GM21825 (cell line): ENCODE results near the gene MGAT3.
"Not testable (repeated sequence)": the region's sequence is repeated elsewhere in the genome, so short reads cannot be mapped to it uniquely, and the experiment has no call there.

Experiments
- ATAC-seq: cut with Tn5 transposase; IDR thresholded peaks from one replicate; pipeline ENCODE4 v1.9.1; 2021; ENCODE audit warnings: mild to moderate bottlenecking, moderate library complexity; ENCODE audit not compliant: unreplicated experiment

The MGAT3 gene

GRCh38 chr22:39456522-39457197 is at the start of gene MGAT3:
TSS of gene MGAT3 (plus strand) at chr22:39457012. CDS start at chr22:39487348, 30,336 bp downstream.
- ATAC-seq = no peak

- ATAC-seq = no peak
These were observed 48.6 kb upstream of the MGAT3 start for GRCh38 chr22:39408173-39408572.

GRCh38 chr22:39408807-39409206 is 48.0 kb upstream of the MGAT3 start:
- no peak for ATAC-seq

- ATAC-seq = no peak
These were observed 47.2 kb upstream of the MGAT3 start for GRCh38 chr22:39409516-39410029.

- ATAC-seq = no peak
These were observed 46.5 kb upstream of the MGAT3 start for GRCh38 chr22:39410264-39410663.

- ATAC-seq = not testable (repeated sequence)
These were observed 44.9 kb upstream of the MGAT3 start for GRCh38 chr22:39411828-39412365.

- not testable (repeated sequence) for ATAC-seq
These were observed 43.6 kb upstream of the MGAT3 start for GRCh38 chr22:39413204-39413603.

GRCh38 chr22:39414377-39414776 is 42.4 kb upstream of the MGAT3 start:
- no peak for ATAC-seq

GRCh38 chr22:39414886-39415285 is 41.9 kb upstream of the MGAT3 start:
- no peak for ATAC-seq

- no peak for ATAC-seq
These were observed 41.3 kb upstream of the MGAT3 start for GRCh38 chr22:39415506-39415905.

GRCh38 chr22:39416319-39416718 is 40.5 kb upstream of the MGAT3 start:
- ATAC-seq = no peak

- no peak for ATAC-seq
These were observed 39.2 kb upstream of the MGAT3 start for GRCh38 chr22:39417641-39418040.

- no peak for ATAC-seq
These were observed 38.1 kb upstream of the MGAT3 start for GRCh38 chr22:39418696-39419095.

GRCh38 chr22:39419096-39419495 is 37.7 kb upstream of the MGAT3 start:
- ATAC-seq = no peak

- no peak for ATAC-seq
These were observed 36.9 kb upstream of the MGAT3 start for GRCh38 chr22:39419911-39420310.

- no peak for ATAC-seq
These were observed 35.1 kb upstream of the MGAT3 start for GRCh38 chr22:39421691-39422090.

GRCh38 chr22:39422101-39422500 is 34.7 kb upstream of the MGAT3 start:
- ATAC-seq = no peak

GRCh38 chr22:39422721-39423120 is 34.1 kb upstream of the MGAT3 start:
- no peak for ATAC-seq

GRCh38 chr22:39423976-39424375 is 32.8 kb upstream of the MGAT3 start:
- ATAC-seq = no peak

GRCh38 chr22:39426380-39427043 is 30.3 kb upstream of the MGAT3 start:
- no peak for ATAC-seq

- ATAC-seq = no peak
These were observed 28.8 kb upstream of the MGAT3 start for GRCh38 chr22:39427751-39428596.
